Neutrophil (primary cell): ENCODE data around the gene UVRAG.
A peak's percentile ranks its signal among the peaks of the same experiment; 100 is the strongest.

Source experiments
- H3K27ac ChIP-seq: fragments of 200-600 bp; sonication (generic); 2 replicates; pipeline ENCODE4 v1.5.1; 2016; ENCODE audit warnings: mild to moderate bottlenecking, moderate library complexity
- H3K27me3 ChIP-seq: fragments of 200-600 bp; sonication (generic); 2 replicates; pipeline ENCODE4 v1.6.0; 2016; ENCODE audit warnings: mild to moderate bottlenecking
- H3K36me3 ChIP-seq: fragments of 200-600 bp; sonication (generic); 2 replicates; pipeline ENCODE4 v1.5.1; 2017
- H3K4me1 ChIP-seq, 2 experiments: fragments of 200-600 bp in 1 of 2; sonication (generic) in 1 of 2; 1 replicate in 1 of 2; 2 replicates in 1 of 2; pipeline versions ENCODE4 v1.5.1 to v1.6.1; 2013 to 2016; ENCODE audit warnings: low read depth in 1 of 2, low read length in 1 of 2, mild to moderate bottlenecking in 1 of 2, moderate library complexity in 1 of 2; ENCODE audit not compliant: control insufficient read depth in 1 of 2, insufficient read depth in 1 of 2
- H3K4me3 ChIP-seq, 2 experiments: fragments of 200-600 bp in 1 of 2; sonication (generic) in 1 of 2; 1 replicate in 1 of 2; 2 replicates in 1 of 2; pipeline ENCODE4 v1.5.1; 2013 to 2016; ENCODE audit warnings: low read depth in 1 of 2, low read length in 1 of 2, mild to moderate bottlenecking in 1 of 2, moderate library complexity in 1 of 2
- H3K9me3 ChIP-seq: fragments of 200-600 bp; sonication (generic); 2 replicates; pipeline ENCODE4 v1.5.1; 2016
- CTCF ChIP-seq: fragments of 200-600 bp; sonication (generic); IDR thresholded peaks from 2 replicates; pipeline ENCODE4 v1.5.1; 2016; ENCODE audit warnings: antibody characterized with exemption

UVRAG gene

GRCh38 chr11:75773595-75774353, 41.2 kb upstream of the UVRAG start:
- TF ChIP-seq CTCF, result peak; percentile 13
- H3K27ac ChIP-seq, result peak overlapping the region; percentile 99
- H3K4me3 ChIP-seq, result peak overlapping the region; percentile 77 to 95
- peaks cover 91% of the 10 kb centered on the region in 2 experiments for H3K4me1 ChIP-seq
- no peaks in the 10 kb centered on the region for H3K27me3 ChIP-seq
- H3K36me3 ChIP-seq, result peaks cover 25% of the 10 kb centered on the region
- no peaks in the 10 kb centered on the region for H3K9me3 ChIP-seq

- Histone ChIP-seq H3K9me3 (no peaks in the 10 kb centered on the region), H3K27ac (peak overlapping the region; percentile 99), H3K4me3 (peak overlapping the region; percentile 77 to 95), H3K4me1 (peaks cover 100% of the 10 kb centered on the region in 2 experiments), H3K36me3 (peaks cover 25% of the 10 kb centered on the region), H3K27me3 (no peaks in the 10 kb centered on the region)
- TF ChIP-seq CTCF, result no peak
Measured at GRCh38 chr11:75775056-75775455, 40.0 kb upstream of the UVRAG start.

GRCh38 chr11:75776546-75776945, 38.5 kb upstream of the UVRAG start:
- Histone ChIP-seq H3K36me3 (peaks cover 36% of the 10 kb centered on the region), H3K27ac (peak overlapping the region; percentile 99), H3K27me3 (no peaks in the 10 kb centered on the region), H3K4me3 (peak overlapping the region; percentile 45 to 77), H3K9me3 (no peaks in the 10 kb centered on the region), H3K4me1 (peaks cover 93 to 95% of the 10 kb centered on the region in 2 experiments)
- TF ChIP-seq CTCF, result no peak

GRCh38 chr11:75777461-75778110, 37.4 kb upstream of the UVRAG start:
- Histone ChIP-seq H3K36me3 (peaks cover 40% of the 10 kb centered on the region), H3K9me3 (no peaks in the 10 kb centered on the region), H3K27me3 (no peaks in the 10 kb centered on the region), H3K4me3 (peak overlapping the region; percentile 45 to 77), H3K4me1 (peaks cover 84 to 85% of the 10 kb centered on the region in 2 experiments), H3K27ac (peak overlapping the region; percentile 99)
- TF ChIP-seq CTCF, result peak; percentile 25

GRCh38 chr11:75778962-75779361, 36.0 kb upstream of the UVRAG start:
- no peak for TF ChIP-seq CTCF
- Histone ChIP-seq H3K9me3 (no peaks in the 10 kb centered on the region), H3K36me3 (peaks cover 48% of the 10 kb centered on the region), H3K4me3 (peak overlapping the region in 1 of 2 experiments; percentile 77), H3K27ac (peak overlapping the region; percentile 99), H3K4me1 (peaks cover 71 to 77% of the 10 kb centered on the region in 2 experiments), H3K27me3 (no peaks in the 10 kb centered on the region)
